Lower lobe of right lung (tissue), 2 donors: Measurements from ENCODE around the gene MINDY3. TPM values are rescaled to one million over a fixed set of nuclear protein-coding genes. Genes with fewer than 3 reads are reported as not detected.

Source experiments
- ATAC-seq, 2 donors: fragments of 200-7000 bp; cut with Tn5 transposase; one replicate each; pipeline ENCODE4 v1.9.1; 2020 to 2022; ENCODE audit warnings: mild to moderate bottlenecking in 2 of 2, moderate library complexity in 2 of 2
- DNase-seq: peaks from one replicate; pipeline ENCODE4 v3.0.0-alpha.2; 2020
- H3K27ac ChIP-seq: fragments of 200-600 bp; one replicate; pipeline ENCODE4 v1.8.0; 2022
- H3K27me3 ChIP-seq: fragments of 200-600 bp; one replicate; pipeline ENCODE4 v1.8.0; 2022; ENCODE audit warnings: low read depth
- H3K36me3 ChIP-seq: fragments of 200-600 bp; one replicate; pipeline ENCODE4 v1.8.0; 2022; ENCODE audit warnings: mild to moderate bottlenecking
- H3K4me1 ChIP-seq: fragments of 200-600 bp; one replicate; pipeline ENCODE4 v1.8.0; 2022
- H3K4me3 ChIP-seq: fragments of 200-600 bp; one replicate; pipeline ENCODE4 v1.8.0; 2022; ENCODE audit warnings: mild to moderate bottlenecking
- H3K9me3 ChIP-seq: fragments of 200-600 bp; one replicate; pipeline ENCODE4 v1.8.0; 2022
- intact Hi-C: fragments of 100-400 bp; cut with DNase I; formaldehyde crosslinking; loops from one replicate; pipeline ENCODE4 v1.11.0; 2022
- total RNA-seq: library from RNA; stranded (reverse); fragmentation: NEBNext Ultra II Directional; extraction: Animal tissue kit (Norgen Biotek cat#: 25700); gene quantifications from one replicate; pipeline ENCODE4 v1.2.1, GENCODE V29; 2021
- TF ChIP-seq, protein P1 (sequence below): fragments of 200-600 bp; IDR thresholded peaks from one replicate; pipeline ENCODE4 v1.8.0; 2022; ENCODE audit warnings: antibody characterized with exemption, mild to moderate bottlenecking
- donor health status: DM: no; HTN: yes; CAD: no; lungs with severe emphysema.

The MINDY3 gene
- total RNA-seq, 1 donor from 2014 or later: 30.2 TPM

DNA sequence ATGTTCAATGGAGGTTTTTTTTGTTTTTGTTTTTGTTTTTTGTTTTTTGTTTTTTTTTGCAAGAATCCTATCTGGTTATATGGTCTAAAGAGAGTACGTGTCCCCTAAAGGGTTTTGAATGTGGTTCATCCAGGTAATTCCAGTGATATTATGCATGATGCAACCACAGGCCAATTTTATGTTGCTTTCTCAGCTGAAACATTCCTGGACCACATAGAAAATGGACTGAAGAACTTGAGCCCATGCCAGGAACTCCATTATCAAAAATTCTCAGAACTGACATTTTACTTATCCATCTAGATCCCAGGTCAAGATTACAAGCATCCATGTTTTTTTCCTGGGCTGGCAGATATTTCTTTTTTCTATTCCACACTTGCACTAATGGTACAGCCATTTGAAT, 11.5 kb upstream of the MINDY3 start:
- intact Hi-C loops: no loop called here
- no peaks in the 10 kb centered on the region for H3K9me3 ChIP-seq
- no peak for DNase-seq
- H3K27me3 ChIP-seq: peaks cover 13% of the 10 kb centered on the region
- ATAC-seq: no peak
- no peak overlapping the region for H3K27ac ChIP-seq
- H3K36me3 ChIP-seq: no peaks in the 10 kb centered on the region
- TF ChIP-seq, protein P1, sequence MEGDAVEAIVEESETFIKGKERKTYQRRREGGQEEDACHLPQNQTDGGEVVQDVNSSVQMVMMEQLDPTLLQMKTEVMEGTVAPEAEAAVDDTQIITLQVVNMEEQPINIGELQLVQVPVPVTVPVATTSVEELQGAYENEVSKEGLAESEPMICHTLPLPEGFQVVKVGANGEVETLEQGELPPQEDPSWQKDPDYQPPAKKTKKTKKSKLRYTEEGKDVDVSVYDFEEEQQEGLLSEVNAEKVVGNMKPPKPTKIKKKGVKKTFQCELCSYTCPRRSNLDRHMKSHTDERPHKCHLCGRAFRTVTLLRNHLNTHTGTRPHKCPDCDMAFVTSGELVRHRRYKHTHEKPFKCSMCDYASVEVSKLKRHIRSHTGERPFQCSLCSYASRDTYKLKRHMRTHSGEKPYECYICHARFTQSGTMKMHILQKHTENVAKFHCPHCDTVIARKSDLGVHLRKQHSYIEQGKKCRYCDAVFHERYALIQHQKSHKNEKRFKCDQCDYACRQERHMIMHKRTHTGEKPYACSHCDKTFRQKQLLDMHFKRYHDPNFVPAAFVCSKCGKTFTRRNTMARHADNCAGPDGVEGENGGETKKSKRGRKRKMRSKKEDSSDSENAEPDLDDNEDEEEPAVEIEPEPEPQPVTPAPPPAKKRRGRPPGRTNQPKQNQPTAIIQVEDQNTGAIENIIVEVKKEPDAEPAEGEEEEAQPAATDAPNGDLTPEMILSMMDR: no peak
- no peak overlapping the region for H3K4me3 ChIP-seq
- no peaks in the 10 kb centered on the region for H3K4me1 ChIP-seq

DNA sequence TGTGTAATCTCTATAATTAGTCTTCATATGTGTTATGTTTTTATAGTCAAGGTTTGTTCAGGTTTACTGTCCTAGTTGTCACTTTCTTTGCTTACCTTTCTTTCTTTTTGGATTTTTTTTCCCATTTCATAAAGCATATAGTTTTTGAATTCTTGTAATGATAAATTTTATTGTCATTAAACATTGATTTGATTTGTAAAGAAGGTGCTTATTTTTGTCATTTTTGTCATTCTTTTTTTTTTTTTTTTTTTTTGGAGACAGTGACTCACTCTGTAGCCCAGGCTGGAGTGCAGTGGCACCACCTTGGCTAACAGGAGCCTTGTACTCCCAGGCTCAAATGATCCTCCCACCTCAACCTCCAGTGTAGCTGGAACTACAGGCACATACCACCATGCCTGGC, 9.6 kb upstream of the MINDY3 start:
- ATAC-seq (no peak), DNase-seq (no peak)
- no peaks in the 10 kb centered on the region for H3K36me3 ChIP-seq
- no peak overlapping the region for H3K4me3 ChIP-seq
- TF ChIP-seq, protein P1: no peak
- no peaks in the 10 kb centered on the region for H3K9me3 ChIP-seq
- peaks cover 16% of the 10 kb centered on the region for H3K27me3 ChIP-seq
- H3K27ac ChIP-seq: no peak overlapping the region
- intact Hi-C loops: no loop called here
- no peaks in the 10 kb centered on the region for H3K4me1 ChIP-seq

DNA sequence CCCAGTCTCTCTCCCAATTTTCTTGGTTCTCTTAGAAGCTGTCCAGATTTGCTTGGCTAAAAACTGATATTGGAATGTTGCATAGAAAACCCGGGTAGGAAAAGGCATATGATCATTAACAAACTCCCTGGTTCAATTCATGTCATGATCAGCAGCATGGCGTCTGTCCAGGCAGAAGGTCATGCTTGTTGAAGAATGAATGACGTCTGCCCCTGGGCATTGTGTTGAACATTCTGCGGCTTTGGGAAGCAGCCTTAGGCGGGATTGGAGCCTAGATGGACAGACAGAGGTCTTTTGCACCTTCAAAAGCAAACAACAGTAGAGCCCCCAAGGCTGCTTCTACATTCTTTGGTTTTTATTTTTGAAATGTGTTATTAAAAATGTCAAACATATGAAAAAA, 7.7 kb upstream of the MINDY3 start:
- no peak overlapping the region for H3K27ac ChIP-seq
- no peak overlapping the region for H3K4me3 ChIP-seq
- ATAC-seq (no peak), DNase-seq (no peak)
- TF ChIP-seq, protein P1: no peak
- no peaks in the 10 kb centered on the region for H3K36me3 ChIP-seq
- no peaks in the 10 kb centered on the region for H3K9me3 ChIP-seq
- intact Hi-C loops: no loop called here
- no peaks in the 10 kb centered on the region for H3K4me1 ChIP-seq
- peaks cover 16% of the 10 kb centered on the region for H3K27me3 ChIP-seq

DNA sequence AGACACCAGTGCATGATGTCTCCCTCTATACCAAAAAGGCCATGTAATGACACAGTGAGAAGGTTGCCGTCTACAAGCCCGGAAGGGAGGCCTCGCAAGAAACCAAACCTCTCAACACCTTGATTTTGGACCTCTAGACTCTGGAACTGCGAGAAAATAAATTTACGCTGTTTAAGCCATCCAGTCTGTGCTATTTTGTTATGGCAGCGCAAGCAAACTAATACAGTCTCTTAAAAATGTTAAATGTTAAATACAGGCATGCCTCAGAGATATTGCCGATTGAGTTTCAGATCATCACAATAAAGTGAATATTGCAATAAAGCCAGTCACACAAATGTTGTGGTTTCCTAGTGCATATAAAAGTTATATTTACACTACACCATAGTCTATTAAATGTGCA, 5.0 kb upstream of the MINDY3 start:
- H3K27me3 ChIP-seq: peaks cover 18% of the 10 kb centered on the region
- TF ChIP-seq, protein P1: no peak
- no peak overlapping the region for H3K27ac ChIP-seq
- intact Hi-C loops: no loop called here
- no peak for DNase-seq
- H3K36me3 ChIP-seq: no peaks in the 10 kb centered on the region
- ATAC-seq: no peak
- peaks cover 5% of the 10 kb centered on the region for H3K4me1 ChIP-seq
- H3K4me3 ChIP-seq: no peak overlapping the region
- no peaks in the 10 kb centered on the region for H3K9me3 ChIP-seq

DNA sequence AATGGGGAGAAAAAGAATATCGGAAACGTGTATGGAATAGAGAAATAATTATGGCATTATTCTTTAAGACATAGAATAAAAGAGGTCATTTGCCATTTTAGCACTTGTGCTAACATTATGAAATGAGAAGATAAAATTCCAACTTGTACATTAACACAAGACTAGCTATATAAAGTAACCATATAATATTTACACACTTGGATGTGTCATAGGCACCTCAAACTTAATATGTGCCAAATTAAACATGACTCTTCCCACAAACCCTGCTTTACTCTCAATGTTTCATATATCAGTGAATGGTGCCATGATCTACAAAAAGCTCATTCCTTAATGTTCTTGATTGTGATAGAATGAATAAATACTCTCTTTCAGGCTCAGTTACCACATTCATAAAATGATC, 4.1 kb upstream of the MINDY3 start:
- no peak overlapping the region for H3K4me3 ChIP-seq
- peaks cover 5% of the 10 kb centered on the region for H3K4me1 ChIP-seq
- H3K9me3 ChIP-seq: no peaks in the 10 kb centered on the region
- H3K27ac ChIP-seq: no peak overlapping the region
- H3K36me3 ChIP-seq: no peaks in the 10 kb centered on the region
- intact Hi-C loops: no loop called here
- DNase-seq (no peak), ATAC-seq (no peak)
- TF ChIP-seq, protein P1: no peak
- H3K27me3 ChIP-seq: peaks cover 13% of the 10 kb centered on the region

DNA sequence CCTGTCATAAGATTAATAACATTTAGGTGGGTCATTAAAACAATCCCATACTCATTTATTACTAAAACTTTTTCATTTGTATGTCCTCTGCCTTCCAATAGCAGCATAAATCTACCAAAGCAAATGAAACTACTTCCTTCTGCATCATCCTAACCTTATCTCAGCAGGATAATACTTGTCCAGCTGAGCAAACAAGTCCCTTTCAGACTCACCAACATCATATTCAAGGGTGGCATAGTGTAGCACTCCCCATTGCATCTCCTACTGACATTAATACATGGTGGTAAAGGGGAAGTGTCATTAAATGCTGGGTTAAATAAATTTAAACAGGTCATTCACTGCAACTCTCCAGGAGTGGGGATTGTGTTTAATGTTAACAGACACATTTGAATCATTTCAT, 3.4 kb upstream of the MINDY3 start:
- ATAC-seq (no peak), DNase-seq (no peak)
- no peaks in the 10 kb centered on the region for H3K36me3 ChIP-seq
- H3K27ac ChIP-seq: no peak overlapping the region
- TF ChIP-seq, protein P1: no peak
- intact Hi-C loops: no loop called here
- H3K27me3 ChIP-seq: peaks cover 13% of the 10 kb centered on the region
- peaks cover 11% of the 10 kb centered on the region for H3K4me1 ChIP-seq
- H3K9me3 ChIP-seq: no peaks in the 10 kb centered on the region
- no peak overlapping the region for H3K4me3 ChIP-seq
